Measurements from ENCODE around the gene CPNE5. TPM values are rescaled to one million over a fixed set of nuclear protein-coding genes. Genes with fewer than 3 reads are reported as not detected.

The CPNE5 gene
- total and polyA plus RNA-seq, 10 donors, result 9.5 to 33.4 (median 19.3) TPM

GRCh38 chr6:36752886-36753506 is 86.2 kb downstream of the CPNE5 start:
- 31 to 53% (median 47%) methylated on average over 6 of the region's 6 CpGs for WGBS, 5 donors
- peak overlapping the region in 1 of 8 donors; percentile 31 for H3K4me3 ChIP-seq
- peaks cover 50 to 73% (median 66%) of the 10 kb centered on the region in 6 donors for H3K4me1 ChIP-seq
- H3K27me3 ChIP-seq (replicated peaks in 1 of 7), result no peaks in the 10 kb centered on the region
- intact Hi-C loops (cut with DNase I; ENCODE audit: low total_unique reads), result no loop called here
- TF ChIP-seq POLR2AphosphoS5 (IDR thresholded peaks at IDR 0.05), result peak in 2 of 3 donors; percentile 46 to 70
- TF ChIP-seq, protein P1, sequence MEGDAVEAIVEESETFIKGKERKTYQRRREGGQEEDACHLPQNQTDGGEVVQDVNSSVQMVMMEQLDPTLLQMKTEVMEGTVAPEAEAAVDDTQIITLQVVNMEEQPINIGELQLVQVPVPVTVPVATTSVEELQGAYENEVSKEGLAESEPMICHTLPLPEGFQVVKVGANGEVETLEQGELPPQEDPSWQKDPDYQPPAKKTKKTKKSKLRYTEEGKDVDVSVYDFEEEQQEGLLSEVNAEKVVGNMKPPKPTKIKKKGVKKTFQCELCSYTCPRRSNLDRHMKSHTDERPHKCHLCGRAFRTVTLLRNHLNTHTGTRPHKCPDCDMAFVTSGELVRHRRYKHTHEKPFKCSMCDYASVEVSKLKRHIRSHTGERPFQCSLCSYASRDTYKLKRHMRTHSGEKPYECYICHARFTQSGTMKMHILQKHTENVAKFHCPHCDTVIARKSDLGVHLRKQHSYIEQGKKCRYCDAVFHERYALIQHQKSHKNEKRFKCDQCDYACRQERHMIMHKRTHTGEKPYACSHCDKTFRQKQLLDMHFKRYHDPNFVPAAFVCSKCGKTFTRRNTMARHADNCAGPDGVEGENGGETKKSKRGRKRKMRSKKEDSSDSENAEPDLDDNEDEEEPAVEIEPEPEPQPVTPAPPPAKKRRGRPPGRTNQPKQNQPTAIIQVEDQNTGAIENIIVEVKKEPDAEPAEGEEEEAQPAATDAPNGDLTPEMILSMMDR (IDR thresholded peaks at IDR 0.05 in 8 of 11, conservative IDR thresholded peaks at IDR 0.05 in 3 of 11), result no peak
- peaks cover 0 to 25% (median 18%) of the 10 kb centered on the region in 8 donors for H3K9me3 ChIP-seq
- H3K36me3 ChIP-seq, result peaks cover 0 to 10% (median 0%) of the 10 kb centered on the region in 6 donors
- peak overlapping the region in 6 of 8 donors; percentile 13 to 82 (median 72) for H3K27ac ChIP-seq
- DNase-seq, result peak; percentile 83

DNA sequence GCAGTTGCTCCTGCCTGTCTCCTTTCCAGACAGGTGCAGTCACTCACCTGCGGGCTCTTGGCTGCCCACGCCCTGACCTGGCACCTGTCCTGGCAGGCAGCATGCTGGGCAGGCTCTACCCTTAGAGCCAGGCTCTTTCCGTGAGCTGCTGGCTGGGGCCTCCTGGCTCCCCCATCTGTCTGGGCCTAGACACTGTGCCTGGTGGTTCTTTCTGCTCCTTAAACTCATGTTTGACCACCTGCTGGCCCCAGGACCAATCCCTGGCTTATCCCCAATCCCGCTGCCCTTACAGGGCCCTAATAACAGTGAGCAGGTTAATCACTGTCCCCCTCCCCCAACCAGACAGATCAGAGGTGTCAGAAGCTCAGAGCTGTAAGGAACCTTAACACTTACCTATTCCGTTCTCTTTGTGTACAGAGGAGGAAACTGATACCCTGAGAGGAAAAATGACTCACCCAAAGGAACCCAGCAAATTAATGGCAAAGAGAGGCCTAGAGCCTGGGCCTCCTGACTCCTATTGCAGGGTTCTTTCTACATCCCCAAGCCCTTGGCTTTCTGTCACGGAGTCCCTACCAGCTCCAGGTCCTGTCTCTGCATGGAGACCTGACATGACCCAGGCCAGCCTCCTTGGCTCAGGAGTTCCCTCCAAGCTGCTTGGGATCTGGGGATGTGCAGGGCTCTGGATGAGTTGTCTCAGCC is 86.9 kb downstream of the CPNE5 start:
- WGBS, 5 donors, result 76 to 88% (median 83%) methylated on average over 3 to 6 of the region's 6 CpGs
- intact Hi-C loops (cut with DNase I; ENCODE audit: low total_unique reads), result no loop called here
- peaks cover 48 to 67% (median 59%) of the 10 kb centered on the region in 6 donors for H3K4me1 ChIP-seq
- TF ChIP-seq POLR2AphosphoS5 (IDR thresholded peaks at IDR 0.05) (no peak), POLR2A (IDR thresholded peaks at IDR 0.05) (no peak)
- TF ChIP-seq, protein P1 (IDR thresholded peaks at IDR 0.05 in 8 of 11, conservative IDR thresholded peaks at IDR 0.05 in 3 of 11), result no peak
- peak overlapping the region in 1 of 8 donors; percentile 31 for H3K4me3 ChIP-seq
- no peaks in the 10 kb centered on the region for H3K27me3 ChIP-seq (replicated peaks in 1 of 7)
- peaks cover 0 to 25% (median 18%) of the 10 kb centered on the region in 8 donors for H3K9me3 ChIP-seq
- peaks cover 0 to 12% (median 0%) of the 10 kb centered on the region in 6 donors for H3K36me3 ChIP-seq
- peak overlapping the region in 6 of 8 donors; percentile 13 to 82 (median 72) for H3K27ac ChIP-seq
- no peak for DNase-seq

DNA sequence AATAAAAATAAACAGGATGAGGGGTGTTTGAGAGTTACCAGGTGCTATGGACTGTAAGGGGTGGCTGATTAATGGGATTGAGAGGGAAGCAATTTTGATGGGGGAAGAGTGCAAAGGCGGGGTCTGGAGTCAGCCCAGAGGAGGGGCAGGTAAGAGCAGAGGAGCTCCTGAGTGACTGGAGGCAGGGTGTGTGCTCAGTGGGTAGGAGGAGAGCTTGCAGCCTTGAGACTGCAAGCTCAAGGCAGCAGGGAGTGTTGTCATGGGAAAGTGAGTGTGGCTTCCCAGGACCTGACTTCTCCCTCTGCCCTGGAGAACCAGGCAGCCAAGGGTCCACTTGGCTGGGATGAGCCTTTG is 87.4 kb downstream of the CPNE5 start:
- intact Hi-C loops (cut with DNase I; ENCODE audit: low total_unique reads), result no loop called here

More for the DNA sequence above, 87.4 kb downstream of the CPNE5 start:
- H3K27ac ChIP-seq, result peak overlapping the region in 5 of 8 donors; percentile 20 to 82 (median 73)
- WGBS, 5 donors, result 0 to 53% (median 49%) methylated on average over 1 of the region's 1 CpG
- H3K36me3 ChIP-seq, result peaks cover 0 to 12% (median 0%) of the 10 kb centered on the region in 6 donors
- H3K4me1 ChIP-seq, result peaks cover 46 to 62% (median 54%) of the 10 kb centered on the region in 6 donors
- H3K27me3 ChIP-seq (replicated peaks in 1 of 7), result no peaks in the 10 kb centered on the region
- H3K4me3 ChIP-seq, result no peak overlapping the region
- TF ChIP-seq POLR2A (IDR thresholded peaks at IDR 0.05), result no peak
- TF ChIP-seq, protein P1 (IDR thresholded peaks at IDR 0.05 in 8 of 11, conservative IDR thresholded peaks at IDR 0.05 in 3 of 11), result no peak
- TF ChIP-seq POLR2AphosphoS5 (IDR thresholded peaks at IDR 0.05), result no peak
- H3K9me3 ChIP-seq, result peaks cover 0 to 25% (median 18%) of the 10 kb centered on the region in 8 donors
- no peak for DNase-seq

Data from spleen (tissue), 11 donors.